Neural crest cell (in vitro differentiated cells): ENCODE measurements around the gene ZBTB24. TPM values are rescaled to one million over a fixed set of nuclear protein-coding genes. Genes with fewer than 3 reads are reported as not detected.

Experiments
- DNase-seq: peaks from one replicate; pipeline ENCODE4 v3.0.0; 2021; ENCODE audit warnings: low read depth, mixed read lengths, low spot score
- H3K27ac Mint-ChIP-seq: one replicate; pipeline ENCODE4 v1.8.0; 2021; ENCODE audit warnings: mild to moderate bottlenecking, mixed read lengths; ENCODE audit not compliant: unreplicated experiment
- H3K27me3 Mint-ChIP-seq: 2 replicates; pipeline ENCODE4 v1.8.0; 2021; ENCODE audit warnings: low read depth, mild to moderate bottlenecking, mixed read lengths
- H3K36me3 Mint-ChIP-seq: 2 replicates; pipeline ENCODE4 v1.8.0; 2021; ENCODE audit warnings: low read depth, mild to moderate bottlenecking, mixed read lengths
- H3K4me1 Mint-ChIP-seq: 2 replicates; pipeline ENCODE4 v1.8.0; 2021; ENCODE audit warnings: mixed read lengths
- H3K4me3 Mint-ChIP-seq: one replicate; pipeline ENCODE4 v1.8.0; 2021; ENCODE audit warnings: mild to moderate bottlenecking, mixed read lengths
- H3K9me3 Mint-ChIP-seq: 2 replicates; pipeline ENCODE4 v1.8.0; 2021; ENCODE audit warnings: mixed read lengths
- CTCF ChIP-seq: fragments of 200-600 bp; sonication (generic); conservative IDR thresholded peaks from 2 replicates; pipeline ENCODE4 v1.5.0; 2021; ENCODE audit warnings: antibody characterized with exemption, mild to moderate bottlenecking
- total RNA-seq: library from RNA; stranded (reverse); gene quantifications from 2 replicates; pipeline ENCODE4 v1.2.1, GENCODE V29; 2021

ZBTB24 gene
- total RNA-seq, 1 donor from 2014 or later, result 10.5 TPM

- Mint-ChIP-seq H3K9me3 (no peaks in the 10 kb centered on the region), H3K27me3 (no peaks in the 10 kb centered on the region), H3K27ac (no peak overlapping the region), H3K4me3 (no peak overlapping the region), H3K4me1 (peaks cover 26% of the 10 kb centered on the region), H3K36me3 (peaks cover 26% of the 10 kb centered on the region)
- no peak for DNase-seq
- no peak for TF ChIP-seq CTCF
These were observed 7.4 kb downstream of the ZBTB24 start for GRCh38 chr6:109475625-109476024.

GRCh38 chr6:109474995-109475394 lies 8.0 kb downstream of the ZBTB24 start:
- Mint-ChIP-seq H3K27me3 (no peaks in the 10 kb centered on the region), H3K36me3 (peaks cover 25% of the 10 kb centered on the region), H3K4me3 (no peak overlapping the region)

GRCh38 chr6:109473120-109473519 lies 9.9 kb downstream of the ZBTB24 start:
- no peak for TF ChIP-seq CTCF
- Mint-ChIP-seq H3K36me3 (peaks cover 24% of the 10 kb centered on the region), H3K27ac (no peak overlapping the region), H3K4me1 (peaks cover 7% of the 10 kb centered on the region), H3K9me3 (no peaks in the 10 kb centered on the region), H3K27me3 (no peaks in the 10 kb centered on the region), H3K4me3 (no peak overlapping the region)
- DNase-seq, result no peak

More at GRCh38 chr6:109474995-109475394, 8.0 kb downstream of the ZBTB24 start:
- H3K4me1 Mint-ChIP-seq, result peaks cover 22% of the 10 kb centered on the region
- DNase-seq, result no peak
- H3K27ac Mint-ChIP-seq, result no peak overlapping the region
- no peaks in the 10 kb centered on the region for H3K9me3 Mint-ChIP-seq
- no peak for TF ChIP-seq CTCF

GRCh38 chr6:109472132-109472995 lies 10.7 kb downstream of the ZBTB24 start:
- H3K4me1 Mint-ChIP-seq, result no peaks in the 10 kb centered on the region
- H3K36me3 Mint-ChIP-seq, result peaks cover 21% of the 10 kb centered on the region
- TF ChIP-seq CTCF, result no peak
- no peak for DNase-seq
- H3K4me3 Mint-ChIP-seq, result no peak overlapping the region
- no peak overlapping the region for H3K27ac Mint-ChIP-seq
- no peaks in the 10 kb centered on the region for H3K9me3 Mint-ChIP-seq
- H3K27me3 Mint-ChIP-seq, result no peaks in the 10 kb centered on the region

- no peak for DNase-seq
- H3K4me1 Mint-ChIP-seq, result no peaks in the 10 kb centered on the region
- peaks cover 23% of the 10 kb centered on the region for H3K36me3 Mint-ChIP-seq
These were observed 11.8 kb downstream of the ZBTB24 start for GRCh38 chr6:109471105-109471810.

More at GRCh38 chr6:109471105-109471810, 11.8 kb downstream of the ZBTB24 start:
- TF ChIP-seq CTCF, result no peak
- no peak overlapping the region for H3K27ac Mint-ChIP-seq
- H3K4me3 Mint-ChIP-seq, result no peak overlapping the region
- no peaks in the 10 kb centered on the region for H3K9me3 Mint-ChIP-seq
- no peaks in the 10 kb centered on the region for H3K27me3 Mint-ChIP-seq
